ENCODE results near the gene MLPH.

MLPH gene

GRCh38 chr2:237525559-237526157 is 38.6 kb downstream of the MLPH start:
- TF ChIP-seq CTCF (IDR thresholded peaks at IDR 0.05; ENCODE audit: low read length, missing control alignments), result no peak
- no peak for DNase-seq (ENCODE audit: low read depth)
- H3K4me3 ChIP-seq (replicated peaks; ENCODE audit: low read depth, low read length), result no peak overlapping the region

GRCh38 chr2:237527233-237527632 is 40.2 kb downstream of the MLPH start:
- no peak for DNase-seq (ENCODE audit: low read depth)
- no peak for TF ChIP-seq CTCF (IDR thresholded peaks at IDR 0.05; ENCODE audit: low read length, missing control alignments)
- no peak overlapping the region for H3K4me3 ChIP-seq (replicated peaks; ENCODE audit: low read depth, low read length)

GRCh38 chr2:237527766-237528165 is 40.7 kb downstream of the MLPH start:
- DNase-seq (ENCODE audit: low read depth), result no peak

GRCh38 chr2:237529452-237530402 is 42.7 kb downstream of the MLPH start:
- no peak for DNase-seq (ENCODE audit: low read depth)
- H3K4me3 ChIP-seq (replicated peaks; ENCODE audit: low read depth, low read length), result no peak overlapping the region
- no peak for TF ChIP-seq CTCF (IDR thresholded peaks at IDR 0.05; ENCODE audit: low read length, missing control alignments)

More at GRCh38 chr2:237527766-237528165, 40.7 kb downstream of the MLPH start:
- H3K4me3 ChIP-seq (replicated peaks; ENCODE audit: low read depth, low read length), result no peak overlapping the region
- no peak for TF ChIP-seq CTCF (IDR thresholded peaks at IDR 0.05; ENCODE audit: low read length, missing control alignments)

- TF ChIP-seq CTCF (IDR thresholded peaks at IDR 0.05; ENCODE audit: low read length, missing control alignments), result no peak
- no peak for DNase-seq (ENCODE audit: low read depth)
- H3K4me3 ChIP-seq (replicated peaks; ENCODE audit: low read depth, low read length), result no peak overlapping the region
Observed at GRCh38 chr2:237530472-237531433, 43.7 kb downstream of the MLPH start.

GRCh38 chr2:237532160-237532559 is 45.1 kb downstream of the MLPH start:
- H3K4me3 ChIP-seq (replicated peaks; ENCODE audit: low read depth, low read length), result no peak overlapping the region
- TF ChIP-seq CTCF (IDR thresholded peaks at IDR 0.05; ENCODE audit: low read length, missing control alignments), result no peak
- DNase-seq (ENCODE audit: low read depth), result no peak

Measured in fibroblast of pulmonary artery (primary cell).